ENCODE results near the gene MOCS1.

Gene MOCS1

DNA sequence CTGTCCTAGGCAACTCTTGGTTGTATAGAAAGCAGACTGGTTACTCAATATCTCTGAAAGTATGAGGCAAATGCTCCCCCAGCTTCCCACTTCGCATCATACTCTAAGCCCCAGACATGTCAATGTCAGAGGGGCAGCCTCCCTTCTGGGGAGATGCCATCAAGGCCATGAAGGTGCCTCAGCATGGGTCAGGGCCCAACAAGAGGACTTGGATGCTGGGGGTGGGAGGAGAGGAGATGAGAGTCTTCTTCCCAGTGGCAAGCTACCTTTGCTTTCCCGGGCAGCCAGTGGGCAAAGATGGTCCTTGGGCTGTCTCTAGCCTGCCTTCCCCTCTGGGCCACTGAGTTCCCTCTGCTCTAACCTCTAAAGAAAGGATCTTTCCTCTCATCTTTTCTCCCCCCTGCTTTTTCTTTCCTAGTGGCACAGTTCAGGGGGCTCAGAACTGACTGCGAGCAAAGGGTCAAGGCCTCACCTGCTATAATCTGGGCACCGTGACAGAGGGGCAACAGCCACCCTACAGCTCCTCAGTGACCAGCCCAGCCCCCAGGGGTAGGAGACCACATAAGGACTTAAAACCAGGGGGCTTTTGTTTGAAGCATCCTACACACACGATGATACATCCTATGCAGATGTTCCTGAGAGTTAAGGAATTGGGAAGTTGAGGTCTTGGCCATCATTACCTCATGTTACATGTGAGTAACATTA is 26.2 kb downstream of the MOCS1 start:
- TF ChIP-seq, protein P1, sequence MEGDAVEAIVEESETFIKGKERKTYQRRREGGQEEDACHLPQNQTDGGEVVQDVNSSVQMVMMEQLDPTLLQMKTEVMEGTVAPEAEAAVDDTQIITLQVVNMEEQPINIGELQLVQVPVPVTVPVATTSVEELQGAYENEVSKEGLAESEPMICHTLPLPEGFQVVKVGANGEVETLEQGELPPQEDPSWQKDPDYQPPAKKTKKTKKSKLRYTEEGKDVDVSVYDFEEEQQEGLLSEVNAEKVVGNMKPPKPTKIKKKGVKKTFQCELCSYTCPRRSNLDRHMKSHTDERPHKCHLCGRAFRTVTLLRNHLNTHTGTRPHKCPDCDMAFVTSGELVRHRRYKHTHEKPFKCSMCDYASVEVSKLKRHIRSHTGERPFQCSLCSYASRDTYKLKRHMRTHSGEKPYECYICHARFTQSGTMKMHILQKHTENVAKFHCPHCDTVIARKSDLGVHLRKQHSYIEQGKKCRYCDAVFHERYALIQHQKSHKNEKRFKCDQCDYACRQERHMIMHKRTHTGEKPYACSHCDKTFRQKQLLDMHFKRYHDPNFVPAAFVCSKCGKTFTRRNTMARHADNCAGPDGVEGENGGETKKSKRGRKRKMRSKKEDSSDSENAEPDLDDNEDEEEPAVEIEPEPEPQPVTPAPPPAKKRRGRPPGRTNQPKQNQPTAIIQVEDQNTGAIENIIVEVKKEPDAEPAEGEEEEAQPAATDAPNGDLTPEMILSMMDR (IDR thresholded peaks at IDR 0.05; ENCODE audit: insufficient read depth, low read depth, low read length, missing control alignments): no peak
- DNase-seq (ENCODE audit: low read depth): no peak
- H3K4me3 ChIP-seq (ENCODE audit: low read depth, low read length): no peak overlapping the region

DNA sequence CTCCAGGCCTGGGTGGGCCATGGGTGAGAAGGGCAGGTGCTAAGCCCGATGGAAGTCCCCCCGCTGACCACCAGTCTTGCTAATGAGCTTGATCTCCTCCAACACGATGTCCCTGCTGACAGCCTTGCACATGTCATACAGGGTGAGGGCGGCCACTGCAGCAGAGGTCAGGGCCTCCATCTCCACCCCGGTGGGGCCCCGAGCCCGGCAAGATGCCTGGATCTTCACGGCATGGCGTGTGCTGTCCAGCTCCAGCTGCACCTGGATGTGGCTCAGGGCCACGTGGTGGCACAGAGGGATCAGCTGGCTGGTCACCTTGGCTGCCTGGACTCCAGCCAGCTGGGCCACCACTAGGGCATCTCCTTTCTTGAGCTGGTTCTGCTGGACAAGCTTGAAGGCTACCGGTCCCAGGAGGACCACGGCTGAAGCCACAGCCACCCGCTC is 27.9 kb downstream of the MOCS1 start:
- no peak overlapping the region for H3K4me3 ChIP-seq (ENCODE audit: low read depth, low read length)
- DNase-seq (ENCODE audit: low read depth): no peak
- TF ChIP-seq, protein P1 (IDR thresholded peaks at IDR 0.05; ENCODE audit: insufficient read depth, low read depth, low read length, missing control alignments): no peak

DNA sequence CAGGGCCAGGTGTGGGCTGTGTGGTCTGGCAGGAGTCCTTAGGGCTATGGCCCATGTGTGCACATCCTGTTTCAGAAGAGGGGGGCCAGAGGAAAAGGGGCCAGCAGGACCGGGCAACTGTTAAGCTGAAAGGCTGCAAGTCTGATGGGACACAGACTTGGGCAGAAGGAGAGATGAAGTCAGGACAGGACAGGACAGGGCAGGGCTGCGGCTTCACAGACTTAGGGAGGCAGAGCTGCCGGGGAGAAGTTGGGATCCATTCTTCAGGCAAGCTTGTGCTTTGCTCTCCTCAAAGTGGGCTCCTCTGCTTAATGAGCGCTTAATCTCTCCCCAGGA is 28.7 kb downstream of the MOCS1 start:
- H3K4me3 ChIP-seq (ENCODE audit: low read depth, low read length): no peak overlapping the region
- TF ChIP-seq, protein P1 (IDR thresholded peaks at IDR 0.05; ENCODE audit: insufficient read depth, low read depth, low read length, missing control alignments): no peak
- no peak for DNase-seq (ENCODE audit: low read depth)

DNA sequence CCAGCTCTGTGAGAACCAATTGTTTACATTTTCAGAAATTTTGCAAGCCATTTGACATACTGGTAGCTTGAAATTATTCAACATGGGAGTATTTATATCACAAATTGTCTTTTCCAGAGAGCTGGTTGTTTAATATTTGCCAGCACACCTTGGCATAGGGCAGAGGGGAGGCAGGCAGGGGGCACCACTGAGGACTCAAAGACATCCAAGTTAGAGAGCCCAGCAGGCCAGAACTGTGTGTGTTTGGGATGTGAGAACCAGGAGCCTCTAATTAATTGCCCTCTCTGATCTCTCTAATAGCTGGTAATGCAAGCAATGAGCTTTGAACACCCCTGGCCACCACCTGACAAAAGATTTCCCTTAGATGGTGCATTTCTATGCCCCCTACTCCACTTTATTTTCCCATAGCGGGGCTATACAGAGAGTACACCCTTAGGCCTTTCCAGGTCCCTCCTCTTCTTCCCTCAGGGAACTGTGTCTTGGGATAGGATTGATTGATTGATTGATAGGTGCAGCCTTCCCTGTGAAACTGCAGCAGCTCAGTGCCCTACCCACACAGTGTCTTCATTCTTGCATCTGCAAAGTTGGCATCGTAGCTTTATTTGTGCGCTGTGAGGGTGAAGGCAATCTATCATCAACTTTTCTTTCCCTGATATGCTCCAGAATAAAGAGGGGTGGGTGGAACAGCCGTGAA is 29.2 kb downstream of the MOCS1 start:
- H3K4me3 ChIP-seq (ENCODE audit: low read depth, low read length): no peak overlapping the region
- DNase-seq (ENCODE audit: low read depth): no peak
- TF ChIP-seq, protein P1 (IDR thresholded peaks at IDR 0.05; ENCODE audit: insufficient read depth, low read depth, low read length, missing control alignments): no peak

DNA sequence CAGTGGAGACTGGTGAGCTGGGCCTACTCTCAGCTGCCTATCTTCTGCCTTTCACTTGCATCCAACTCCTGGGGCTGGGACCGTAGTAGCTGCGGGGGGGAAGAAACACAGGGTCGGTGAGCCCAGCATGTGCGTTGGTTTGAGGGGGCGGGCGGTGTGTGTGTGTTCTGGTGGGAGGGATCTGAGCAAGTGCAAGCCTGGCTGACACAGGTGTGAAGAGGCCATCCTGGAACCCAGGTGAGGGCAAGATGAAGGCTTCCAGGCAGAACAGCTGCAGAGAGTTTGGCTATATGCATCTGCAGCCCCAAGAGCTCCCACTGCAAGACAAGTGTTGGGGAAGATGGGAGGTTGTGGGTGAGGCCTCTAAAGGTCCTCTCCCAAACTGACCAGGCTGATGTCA is 30.6 kb downstream of the MOCS1 start:
- no peak overlapping the region for H3K4me3 ChIP-seq (ENCODE audit: low read depth, low read length)
- no peak for DNase-seq (ENCODE audit: low read depth)
- TF ChIP-seq, protein P1 (IDR thresholded peaks at IDR 0.05; ENCODE audit: insufficient read depth, low read depth, low read length, missing control alignments): no peak

GRCh38 chr6:39902786-39903465 is 31.3 kb downstream of the MOCS1 start:
- no peak for DNase-seq (ENCODE audit: low read depth)
- TF ChIP-seq, protein P1 (IDR thresholded peaks at IDR 0.05; ENCODE audit: insufficient read depth, low read depth, low read length, missing control alignments): no peak

More at GRCh38 chr6:39902786-39903465, 31.3 kb downstream of the MOCS1 start:
- no peak overlapping the region for H3K4me3 ChIP-seq (ENCODE audit: low read depth, low read length)
